CD4-positive, alpha-beta T cell treated with Interleukin-6 at 100 ng/mL for 8 hours (primary cell): ENCODE measurements around the gene CYP2E1.
"Not testable (repeated sequence)": the region's sequence is repeated elsewhere in the genome, so short reads cannot be mapped to it uniquely, and the experiment has no call there.

Experiments used
- DNase-seq: peaks from one replicate; pipeline ENCODE4 v3.0.0-alpha.2; 2020; ENCODE audit warnings: mixed read lengths, low spot score

Gene CYP2E1

DNA sequence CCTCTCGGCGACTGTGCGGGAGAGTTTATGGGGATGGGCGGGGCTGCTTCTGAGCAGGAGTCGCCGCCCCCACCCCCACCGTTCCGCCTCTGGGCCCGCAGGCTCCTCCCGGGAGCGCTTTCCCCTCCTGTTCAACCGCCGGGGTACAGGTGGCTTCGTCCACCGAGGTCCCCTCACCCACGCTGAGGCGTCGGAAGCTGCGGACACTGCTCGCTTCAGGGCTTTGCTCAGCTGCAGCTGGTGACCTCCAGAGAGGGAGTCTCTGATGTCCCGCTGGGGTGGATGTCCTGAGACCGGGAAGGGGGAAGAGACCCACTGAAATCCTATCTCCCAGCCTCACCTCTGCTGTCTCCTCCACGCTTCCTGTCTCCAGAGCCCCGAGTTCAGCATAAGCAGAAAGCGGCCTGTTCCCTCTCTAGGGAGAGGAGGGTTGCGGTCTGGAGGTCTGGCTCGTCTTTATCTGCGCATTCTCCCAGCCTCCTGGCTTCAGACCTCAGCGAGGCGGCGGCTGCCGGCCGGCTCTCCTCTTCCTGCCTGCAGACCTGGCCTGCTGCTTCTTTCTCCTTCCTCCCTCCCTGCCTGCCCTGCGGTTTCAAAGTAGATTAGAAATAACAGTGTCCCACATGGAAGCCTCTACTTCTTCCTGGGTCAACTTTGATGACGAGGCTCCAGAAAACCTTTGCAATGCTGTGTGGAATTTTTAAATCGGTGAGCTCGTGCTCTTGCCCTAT, 1.8 kb downstream of the CYP2E1 start:
- DNase-seq: no peak

DNA sequence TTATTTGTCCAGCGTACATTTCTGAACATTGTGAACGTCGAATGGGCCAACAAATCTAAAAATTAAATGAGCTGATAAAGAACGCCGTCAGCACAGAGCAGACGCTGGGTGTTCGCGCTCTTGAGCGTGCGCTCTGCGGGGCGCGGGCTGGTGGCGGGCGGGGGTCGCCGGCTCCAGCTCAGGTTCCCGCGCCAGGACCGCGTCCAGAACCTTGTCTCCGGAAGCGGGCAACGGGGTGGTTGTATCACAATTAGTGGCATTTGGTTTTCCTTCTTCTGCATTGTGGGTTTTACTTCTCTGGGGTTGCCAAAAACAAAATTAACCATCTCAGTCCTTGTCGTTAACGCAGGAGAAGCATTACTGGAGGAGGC, 2.4 kb downstream of the CYP2E1 start:
- DNase-seq: no peak

DNA sequence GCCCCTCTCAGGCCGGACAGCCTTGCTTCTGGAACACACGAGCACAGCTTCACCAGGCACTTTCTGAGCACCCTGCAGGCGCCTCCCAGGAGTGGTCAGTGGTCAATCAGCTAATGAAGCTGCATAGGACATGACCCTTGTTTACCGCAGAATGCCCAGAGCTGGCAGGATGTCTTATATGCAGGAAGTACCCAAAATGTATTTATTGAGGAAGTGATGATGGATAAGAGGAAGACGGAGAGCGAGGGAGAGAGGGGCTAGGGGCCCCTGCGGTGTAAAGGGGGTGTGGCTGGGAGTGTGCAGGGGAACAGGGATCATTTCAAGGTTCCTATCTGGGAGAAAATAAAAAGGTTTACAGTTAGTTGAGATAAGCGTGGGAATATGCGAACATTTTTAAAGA, 3.3 kb downstream of the CYP2E1 start:
- no peak for DNase-seq

DNA sequence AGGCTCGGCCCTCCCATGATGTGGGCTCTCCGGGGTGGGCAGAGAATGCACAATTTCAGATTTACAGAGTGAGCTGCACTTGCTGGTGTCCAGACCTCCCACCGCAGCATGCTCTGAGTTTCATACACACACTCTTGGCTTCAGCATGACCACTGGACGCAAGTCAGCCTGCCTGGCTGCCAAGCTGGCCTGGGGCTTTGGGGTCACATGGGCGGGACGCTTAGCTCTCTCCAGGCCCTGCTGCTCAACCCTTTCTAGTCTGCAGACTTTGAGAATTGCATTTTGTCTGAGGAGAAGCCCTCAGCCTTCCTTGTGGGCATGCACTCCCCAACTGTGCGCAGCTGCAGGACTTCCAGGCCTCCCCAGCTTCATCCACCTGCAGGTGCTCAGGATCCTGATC, 5.7 kb downstream of the CYP2E1 start:
- no peak for DNase-seq

DNA sequence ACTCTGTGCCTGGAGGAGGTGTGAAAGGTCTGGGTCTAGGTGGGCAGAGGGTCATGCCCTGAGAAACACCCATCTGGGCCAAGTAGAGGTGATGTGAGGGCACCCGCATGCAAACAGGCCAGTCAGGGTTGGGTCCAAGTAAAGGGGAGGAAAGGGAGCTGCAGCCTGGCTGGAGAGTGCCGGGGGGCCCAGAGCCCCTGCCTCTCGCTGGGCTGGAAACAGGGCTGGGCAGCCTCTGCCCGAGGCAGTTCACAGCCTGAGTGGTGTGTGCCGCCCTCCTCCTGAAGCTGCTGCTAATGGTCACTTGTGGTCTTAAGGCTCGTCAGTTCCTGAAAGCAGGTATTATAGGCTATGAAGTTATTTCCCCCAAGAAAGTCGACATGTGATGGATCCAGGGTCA, 7.3 kb downstream of the CYP2E1 start:
- DNase-seq: no peak

DNA sequence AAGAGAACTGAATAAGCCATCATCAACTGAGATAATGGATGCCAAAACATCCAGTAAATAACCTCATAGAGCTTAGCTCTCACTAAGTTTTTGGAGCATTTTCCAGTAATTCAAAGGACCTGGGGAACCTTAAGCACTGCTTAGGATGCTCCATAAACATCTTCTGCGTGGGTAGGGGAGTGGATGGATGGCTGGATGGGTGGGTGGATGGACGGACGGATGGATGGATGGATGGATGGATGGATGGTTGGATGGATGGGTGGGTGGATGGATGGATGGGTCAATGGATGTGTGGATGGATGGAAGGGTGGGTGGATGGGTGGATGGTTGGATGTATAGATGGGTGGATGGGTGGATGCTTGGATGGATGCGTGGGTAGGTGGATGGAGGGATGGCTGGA, 9.0 kb downstream of the CYP2E1 start:
- DNase-seq: no peak

DNA sequence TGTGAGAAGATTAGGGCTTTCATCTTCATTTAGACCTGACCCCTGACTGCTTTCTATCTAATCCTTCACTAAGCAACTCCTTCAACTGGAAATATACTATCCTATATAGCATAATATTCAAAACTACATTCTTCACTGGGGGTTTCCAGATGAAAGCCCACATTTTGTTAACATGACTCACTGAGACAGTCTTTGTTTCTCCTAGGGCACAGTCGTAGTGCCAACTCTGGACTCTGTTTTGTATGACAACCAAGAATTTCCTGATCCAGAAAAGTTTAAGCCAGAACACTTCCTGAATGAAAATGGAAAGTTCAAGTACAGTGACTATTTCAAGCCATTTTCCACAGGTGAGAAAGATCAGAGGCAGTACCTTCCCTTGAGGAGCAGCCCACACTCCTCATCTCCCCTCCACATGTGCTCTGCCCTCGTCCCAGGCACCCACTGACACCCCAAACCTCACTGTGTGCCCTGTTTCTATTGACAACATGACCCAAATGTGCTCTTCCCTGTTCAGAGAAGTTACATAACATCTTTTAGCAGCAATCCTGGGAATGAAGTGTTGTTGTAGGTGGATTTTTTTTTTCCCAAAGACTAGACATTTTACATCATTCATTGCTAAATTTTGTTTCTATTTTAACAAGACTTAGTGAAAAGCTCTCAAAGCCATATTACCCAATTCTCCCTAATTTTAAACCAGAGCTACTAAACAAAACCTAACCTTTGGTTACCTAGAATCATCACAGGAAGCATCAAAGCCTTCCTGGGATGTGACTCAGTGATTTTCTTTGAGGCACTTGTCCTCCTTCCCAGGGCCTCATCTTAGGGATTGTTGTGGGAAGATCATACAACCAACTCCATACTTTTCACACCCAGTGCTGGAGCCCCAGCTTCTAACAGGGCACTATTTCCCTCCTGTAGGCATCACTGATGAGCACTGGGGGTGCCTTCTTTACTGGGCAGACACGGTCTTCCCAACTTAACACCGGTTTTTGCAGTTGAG, 10.7 kb downstream of the CYP2E1 start:
- DNase-seq: no peak

DNA sequence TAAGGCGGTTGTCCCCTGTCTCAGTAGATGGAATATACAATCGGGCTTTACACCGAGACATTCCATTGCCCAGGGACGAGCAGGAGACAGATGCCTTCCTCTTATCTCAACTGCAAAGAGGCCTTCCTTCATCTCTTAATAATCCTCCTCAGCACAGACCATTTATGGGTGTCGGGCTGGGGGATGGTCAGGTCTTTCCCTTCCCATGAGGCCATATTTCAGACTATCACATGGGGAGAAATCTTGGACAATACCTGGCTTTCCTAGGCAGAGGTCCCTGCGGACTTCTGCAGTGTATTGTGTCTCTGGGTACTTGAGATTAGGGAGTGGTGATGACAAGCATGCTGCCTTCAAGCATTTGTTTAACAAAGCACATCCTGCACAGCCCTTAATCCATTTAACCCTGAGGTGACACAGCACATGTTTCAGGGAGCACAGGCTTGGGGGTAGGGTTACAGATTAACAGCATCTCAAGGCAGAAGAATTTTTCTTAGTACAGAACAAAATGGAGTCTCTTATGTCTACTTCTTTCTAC, 14.3 kb downstream of the CYP2E1 start:
- DNase-seq: not testable (repeated sequence)

DNA sequence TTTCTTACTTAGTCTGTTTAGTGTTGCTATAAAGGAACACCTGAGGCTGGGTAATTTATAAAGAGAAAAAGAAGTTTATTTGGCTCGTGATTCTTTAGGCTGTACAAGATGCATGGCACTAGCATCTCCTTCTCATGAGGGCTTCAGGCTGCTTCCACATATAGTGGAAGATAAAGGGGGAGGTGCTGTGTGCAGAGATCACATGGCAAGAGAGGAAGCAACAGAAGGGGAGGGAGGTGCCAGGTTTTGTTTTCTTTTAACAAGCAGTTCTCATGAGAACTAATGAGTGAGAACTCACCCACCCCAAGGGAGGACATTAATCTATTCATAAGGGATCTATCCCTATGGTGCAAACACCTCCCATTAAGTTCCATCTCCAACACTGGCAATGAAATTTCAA, 17.3 kb downstream of the CYP2E1 start:
- DNase-seq: no peak

DNA sequence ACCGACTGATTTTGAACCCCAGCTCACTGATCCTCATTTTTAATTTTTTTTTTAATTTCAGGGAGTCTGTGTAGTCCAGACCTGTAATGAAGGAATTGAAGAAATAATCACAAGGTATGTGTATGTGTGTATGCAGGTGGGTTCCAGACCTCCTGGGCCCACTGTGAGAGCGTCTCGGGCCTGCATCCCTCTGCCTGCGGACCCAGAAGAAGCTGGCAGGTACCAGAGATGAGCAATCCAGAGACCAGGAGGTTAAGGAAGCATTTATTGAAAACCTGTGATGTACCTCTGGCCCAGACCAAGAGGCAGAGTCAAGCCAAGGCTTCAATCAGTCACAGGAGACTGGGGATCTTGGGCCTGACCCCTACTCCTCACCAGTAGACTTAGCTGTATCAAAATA, 27.4 kb downstream of the CYP2E1 start:
- no peak for DNase-seq

DNA sequence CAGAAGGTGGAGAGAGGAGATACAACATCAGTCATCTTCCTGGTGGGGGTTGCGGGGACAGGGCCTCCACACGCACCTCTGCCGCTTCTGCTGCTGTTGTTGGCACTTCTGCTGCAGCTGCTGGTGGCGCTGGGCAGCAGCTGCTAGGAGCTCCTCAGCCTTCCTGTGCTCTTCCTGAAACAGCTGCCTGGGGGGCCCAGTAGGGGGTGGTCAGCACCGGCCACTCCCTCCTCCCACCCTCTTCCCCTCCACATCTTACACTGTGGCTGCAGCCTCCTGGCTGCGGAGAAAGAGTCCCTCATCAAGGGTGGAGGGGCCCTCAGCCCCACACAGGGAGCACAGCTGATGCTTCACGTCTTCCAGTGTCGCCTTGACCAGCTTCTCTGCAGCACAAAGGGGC, 28.4 kb downstream of the CYP2E1 start:
- DNase-seq: no peak

DNA sequence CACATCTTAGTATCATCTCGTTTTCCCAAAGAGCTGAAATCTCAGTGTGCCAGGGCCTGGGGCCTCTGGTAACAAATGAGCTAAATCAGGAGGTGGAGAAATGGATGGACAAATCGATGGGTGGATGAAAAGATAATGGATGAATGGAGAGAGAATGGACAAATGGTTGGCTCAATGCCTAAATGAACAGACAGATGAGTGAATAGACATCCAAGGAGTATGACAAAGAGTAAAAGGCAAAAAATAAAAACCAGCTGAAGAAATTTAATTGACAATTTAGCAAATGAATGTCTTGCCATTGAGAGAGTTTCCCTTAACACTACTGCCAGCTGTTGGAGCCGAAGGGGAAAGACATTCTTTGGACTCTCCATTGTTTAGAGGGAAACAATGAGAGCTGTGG, 30.2 kb downstream of the CYP2E1 start:
- DNase-seq: no peak

DNA sequence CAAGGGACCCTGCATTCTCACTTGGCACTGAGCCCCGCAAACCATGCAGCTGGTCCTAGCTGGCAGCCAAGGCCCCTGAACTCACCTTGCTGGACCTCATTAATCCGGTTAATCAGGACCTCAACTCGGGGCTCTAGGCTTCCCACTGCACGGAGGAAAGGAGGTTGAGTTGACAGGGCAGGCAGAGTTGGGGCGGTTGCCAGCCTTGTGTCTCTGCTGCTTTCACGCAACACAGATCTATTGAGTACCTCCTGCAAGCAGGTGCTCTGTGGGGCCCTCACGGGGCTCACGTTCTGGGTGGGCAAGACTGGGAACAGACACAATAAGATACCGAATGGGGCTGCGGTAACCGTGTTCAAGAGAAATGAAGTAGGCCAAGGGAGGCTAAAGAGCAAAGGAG, 32.1 kb downstream of the CYP2E1 start:
- DNase-seq: no peak

DNA sequence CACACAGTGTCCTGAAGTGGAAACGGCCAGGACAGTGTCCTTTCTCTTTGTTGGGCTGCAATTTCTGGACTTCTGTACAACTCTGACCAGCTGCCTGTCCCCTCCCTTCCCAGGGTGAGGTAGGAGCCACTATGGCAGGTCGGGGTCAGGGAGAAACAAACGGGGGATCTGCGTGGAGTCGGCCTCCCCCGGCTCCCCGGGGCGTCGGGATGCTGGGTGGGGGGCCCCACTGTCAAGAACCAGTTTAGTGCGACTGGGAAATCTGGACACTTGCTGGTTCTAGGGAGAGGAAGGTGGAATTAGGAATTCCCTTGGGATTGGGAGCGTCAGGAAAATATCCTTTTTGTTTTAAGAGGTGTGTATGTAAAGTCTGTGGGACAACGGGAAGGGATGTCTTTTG, 37.7 kb downstream of the CYP2E1 start:
- DNase-seq: no peak

DNA sequence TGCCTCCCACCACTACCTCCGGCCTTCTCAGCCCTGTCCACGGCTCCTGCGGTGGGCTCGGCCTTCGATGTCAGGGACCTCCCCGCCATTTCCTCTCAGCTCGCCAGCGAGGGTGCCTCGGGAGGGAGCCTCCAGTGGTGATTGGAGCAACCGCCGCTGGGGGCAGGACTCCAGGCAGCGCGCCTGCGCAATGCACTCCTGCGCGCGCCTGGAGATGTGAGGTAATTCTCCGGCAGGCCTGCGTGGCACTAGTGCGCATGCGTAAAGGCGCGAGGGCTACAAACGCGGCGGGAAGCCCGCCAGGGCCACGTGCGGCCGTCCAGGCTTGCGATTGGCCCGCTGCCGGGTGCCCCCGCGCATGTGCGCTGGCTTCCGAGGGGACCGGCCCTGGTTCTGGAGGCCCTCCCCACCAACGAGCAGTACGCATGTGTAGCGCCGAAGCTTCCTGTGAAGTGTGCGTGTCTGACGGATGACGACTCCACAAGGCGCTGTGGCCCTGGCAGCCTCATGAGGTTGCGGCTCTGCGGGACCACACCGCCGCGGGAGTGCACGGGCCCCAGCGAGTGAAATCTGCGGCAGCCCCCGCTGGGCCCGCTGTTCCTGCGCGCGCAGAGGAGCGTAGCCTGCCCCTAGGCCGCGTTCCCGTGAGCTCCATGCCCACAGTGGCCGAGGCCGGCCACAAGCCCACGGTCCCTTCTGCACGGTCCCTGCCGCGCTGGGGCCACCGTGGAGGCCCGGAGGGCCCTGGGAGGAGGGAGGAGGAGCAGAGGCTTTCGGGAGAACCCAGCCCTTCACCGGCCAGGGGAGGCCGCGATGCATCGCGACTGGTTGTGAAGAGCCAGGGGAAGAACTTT, 38.5 kb downstream of the CYP2E1 start, which contains the start of gene SYCE1:
Gene SYCE1 (minus strand): TSS at position 143 of the 854 bp plus-strand sequence. CDS start 54 bp downstream, at position 89.
- no peak for DNase-seq

DNA sequence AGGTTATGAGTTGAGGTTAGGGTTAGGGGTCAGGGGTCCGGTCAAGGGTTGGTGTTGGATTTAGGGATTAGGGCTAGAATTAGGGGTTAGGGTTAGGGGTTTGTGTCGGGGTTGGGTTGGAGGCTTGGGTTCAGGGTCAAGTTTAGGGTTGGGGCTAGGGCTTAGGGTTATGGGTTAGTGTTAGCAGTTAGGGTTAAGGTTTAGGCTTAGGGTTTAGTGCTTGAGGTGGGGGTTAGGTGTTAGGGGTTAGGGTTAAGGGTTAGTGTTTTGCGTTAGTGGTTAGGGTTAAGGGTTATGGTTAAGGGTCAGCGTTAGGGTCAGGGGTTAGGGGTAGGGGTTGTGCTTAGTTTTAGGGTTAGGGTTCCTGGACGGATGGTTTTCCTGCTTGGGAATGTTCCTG, 40.0 kb downstream of the CYP2E1 start:
- no peak for DNase-seq

DNA sequence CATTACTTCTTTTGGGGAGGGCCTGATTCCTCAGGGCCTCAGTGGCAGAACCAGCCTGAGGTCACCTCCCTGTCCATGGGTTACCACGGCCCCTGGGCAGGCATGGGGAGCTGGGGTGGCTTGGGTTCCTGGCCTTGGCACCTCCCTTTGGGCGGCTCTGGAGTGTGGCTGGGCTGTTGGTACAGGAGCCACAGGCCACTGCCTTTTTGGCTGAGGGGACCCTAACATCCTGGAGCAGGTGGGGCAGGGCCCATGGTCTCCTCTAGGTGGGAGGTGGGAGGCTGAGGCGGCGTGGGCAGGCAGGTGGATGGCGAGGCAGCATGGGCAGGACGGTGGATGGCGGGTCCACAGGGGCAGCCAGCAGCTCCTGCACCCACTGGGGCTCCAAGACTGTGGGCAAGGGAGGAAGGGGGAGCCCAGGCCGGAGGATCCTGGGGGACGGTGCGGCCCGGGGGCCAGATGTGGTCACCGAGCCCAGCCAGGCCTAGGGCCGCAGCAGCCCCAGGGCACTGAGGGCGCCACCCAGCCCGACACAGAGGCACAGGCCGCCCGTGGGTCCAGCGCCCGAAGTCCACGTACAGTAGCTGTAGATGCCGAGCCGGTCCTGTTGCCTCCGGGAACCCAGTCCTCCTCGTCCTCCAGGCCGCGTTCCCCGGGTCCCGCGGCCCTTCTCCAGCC, 40.6 kb downstream of the CYP2E1 start:
- DNase-seq: no peak

DNA sequence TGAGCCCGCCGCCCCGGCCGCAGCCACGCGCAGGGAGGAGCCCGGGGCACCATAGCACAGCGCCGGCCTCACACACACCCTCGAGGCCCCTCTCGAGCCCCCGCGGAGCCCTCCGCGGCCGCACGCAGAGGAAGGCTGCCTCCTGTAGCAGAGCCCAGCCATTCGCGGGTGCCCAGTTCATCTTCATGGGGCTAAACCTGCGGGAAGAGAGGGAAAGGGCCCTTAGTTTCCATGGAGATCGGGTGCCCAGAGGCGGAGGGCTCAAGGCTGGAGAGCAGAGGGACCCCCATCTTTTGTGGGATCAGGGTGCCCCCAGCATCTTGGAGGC, 41.1 kb downstream of the CYP2E1 start:
- no peak for DNase-seq

DNA sequence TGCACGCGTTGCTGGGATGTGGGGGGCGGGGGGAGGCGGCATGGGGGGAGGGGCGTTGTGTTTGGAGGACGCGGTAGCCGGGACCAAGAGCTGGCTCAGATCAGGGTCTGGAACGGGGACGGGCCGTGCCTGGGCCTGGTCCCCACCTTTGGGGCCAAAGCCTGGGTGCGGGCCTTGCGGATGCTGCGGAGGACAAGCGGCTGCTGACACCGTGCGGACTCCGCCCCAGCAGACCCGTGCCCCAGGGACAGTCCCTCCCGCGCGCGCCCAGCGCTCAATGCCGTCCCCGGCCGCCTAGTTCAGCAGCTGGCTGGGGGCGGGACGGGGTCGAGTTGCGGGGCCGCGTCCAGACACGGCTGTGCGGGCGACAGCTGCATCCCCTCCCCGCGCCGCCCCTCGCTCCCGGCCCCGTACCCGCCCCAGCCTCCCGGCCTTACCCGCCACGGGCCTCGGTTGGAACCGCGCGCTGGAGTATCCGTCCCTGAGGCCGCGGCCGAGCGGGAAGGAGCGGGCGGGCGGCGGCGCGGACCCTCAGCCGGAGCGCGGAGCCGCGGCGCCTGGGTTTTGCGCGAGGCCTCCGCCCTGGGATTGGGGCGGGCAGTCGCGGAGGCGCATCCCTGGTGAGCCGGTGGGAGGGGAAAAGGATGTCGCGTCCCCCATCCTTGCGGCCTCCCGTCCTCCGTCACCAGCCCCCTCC, 41.8 kb downstream of the CYP2E1 start:
- DNase-seq: not testable (repeated sequence)

DNA sequence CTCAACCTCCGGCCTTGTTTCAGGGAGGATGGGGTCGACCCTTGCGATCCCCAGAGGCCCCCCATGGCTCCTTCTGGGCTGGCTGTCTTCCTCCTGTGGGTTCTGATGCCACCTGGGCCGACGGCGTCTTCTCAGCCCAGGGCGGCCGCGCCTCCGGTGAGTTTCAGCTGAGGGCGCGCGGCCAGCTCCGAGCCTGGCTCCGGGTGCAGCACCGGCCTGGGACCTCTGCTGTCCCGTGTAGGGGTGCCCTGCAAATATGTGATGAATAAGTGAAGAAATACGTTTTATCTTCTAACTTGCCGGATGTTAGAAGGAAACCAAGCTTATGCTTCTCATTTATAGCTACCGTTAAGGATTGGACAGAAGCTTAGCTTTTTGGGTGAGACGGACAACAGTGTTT, 42.6 kb downstream of the CYP2E1 start:
- DNase-seq: not testable (repeated sequence)

DNA sequence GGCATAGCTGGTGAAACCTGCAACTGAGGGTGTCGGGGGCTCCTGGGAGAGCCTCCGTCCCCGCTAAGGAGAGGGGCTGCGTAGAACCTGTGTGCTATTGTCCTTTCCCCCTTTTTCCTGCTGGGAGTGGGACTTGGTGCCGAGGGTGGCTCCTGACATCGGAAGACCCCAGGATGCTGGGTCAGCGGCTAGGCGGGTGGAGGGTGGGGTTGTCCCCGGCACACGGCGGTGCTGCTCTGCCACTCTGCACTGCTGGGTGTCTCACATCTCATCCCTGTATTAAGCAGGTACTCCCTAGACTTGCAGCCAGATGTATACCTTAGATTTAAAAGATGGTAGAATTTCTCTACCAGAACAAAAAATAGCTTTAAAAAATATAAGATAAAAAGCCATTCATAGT, 44.9 kb downstream of the CYP2E1 start:
- not testable (repeated sequence) for DNase-seq
